Esophagus muscularis mucosa (tissue), 3 donors: Measurements from ENCODE around the gene THYN1.

ENCODE experiments used
- CTCF ChIP-seq, 3 experiments: fragments of 200-600 bp in 2 of 3; fragments of 450-650 bp in 1 of 3; sonication (generic) in 2 of 3; IDR thresholded peaks; one replicate each; pipeline ENCODE4 v1.5.1; 2017 to 2019; ENCODE audit warnings: antibody characterized with exemption in 3 of 3, mild to moderate bottlenecking in 2 of 3, moderate library complexity in 1 of 3
- POLR2A ChIP-seq: fragments of 450-650 bp; IDR thresholded peaks from one replicate; pipeline ENCODE4 v1.6.1; 2017; ENCODE audit warnings: antibody characterized with exemption, moderate library complexity, mild to moderate bottlenecking, low read depth
- POLR2AphosphoS5 ChIP-seq, 2 donors: sonication (generic); formaldehyde crosslinking; IDR thresholded peaks; one replicate each; pipeline ENCODE4 v1.6.1; 2017; ENCODE audit warnings: antibody characterized with exemption in 2 of 2

GRCh38 chr11:134278356-134278755, 25.2 kb upstream of the THYN1 start:
- TF ChIP-seq CTCF (IDR thresholded peaks at IDR 0.05) (no peak), POLR2AphosphoS5 (IDR thresholded peaks at IDR 0.05) (no peak), POLR2A (no peak)
